WTC11 (cell line): Measurements from ENCODE around the gene CATSPERB.

ENCODE experiments used
- SP1 ChIP-seq: sonication (generic); formaldehyde crosslinking; conservative IDR thresholded peaks from 2 replicates; pipeline ENCODE4 v1.8.1; 2022; ENCODE audit warnings: missing genetic modification reagents
- TF ChIP-seq, protein P1 (sequence below): fragments of 200-600 bp; IDR thresholded peaks from 2 replicates; pipeline ENCODE4 v1.8.0; 2022; ENCODE audit warnings: antibody characterized with exemption
- TF ChIP-seq, protein P2 (sequence below): sonication (generic); formaldehyde crosslinking; IDR thresholded peaks from 2 replicates; pipeline ENCODE4 v1.8.1; 2023; ENCODE audit warnings: mild to moderate bottlenecking, missing genetic modification reagents, moderate library complexity
- TF ChIP-seq, protein P3 (sequence below): fragments of 250-450 bp; sonication (Bioruptor Pico); IDR thresholded peaks from 2 replicates; pipeline ENCODE4 v1.9.0; 2021; ENCODE audit warnings: mild to moderate bottlenecking

DNA sequence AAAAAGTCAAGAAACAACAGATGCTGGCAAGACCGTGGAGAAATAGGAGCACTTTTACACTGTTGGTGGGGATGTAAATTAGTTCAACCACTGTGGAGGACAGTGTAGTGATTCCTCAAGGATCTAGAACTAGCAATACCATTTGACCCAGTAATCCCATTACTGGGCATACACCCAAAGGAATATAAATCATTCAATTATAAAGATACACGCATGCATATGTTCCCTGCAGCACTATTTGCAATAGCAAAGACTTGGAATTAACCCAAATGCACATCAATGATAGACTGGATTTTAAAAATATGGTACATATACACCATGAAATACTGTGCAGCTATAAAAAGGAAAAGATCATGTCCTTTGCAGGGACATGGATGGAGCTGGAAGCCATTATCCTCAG lies 18.0 kb upstream of the CATSPERB start:
- TF ChIP-seq, protein P1, sequence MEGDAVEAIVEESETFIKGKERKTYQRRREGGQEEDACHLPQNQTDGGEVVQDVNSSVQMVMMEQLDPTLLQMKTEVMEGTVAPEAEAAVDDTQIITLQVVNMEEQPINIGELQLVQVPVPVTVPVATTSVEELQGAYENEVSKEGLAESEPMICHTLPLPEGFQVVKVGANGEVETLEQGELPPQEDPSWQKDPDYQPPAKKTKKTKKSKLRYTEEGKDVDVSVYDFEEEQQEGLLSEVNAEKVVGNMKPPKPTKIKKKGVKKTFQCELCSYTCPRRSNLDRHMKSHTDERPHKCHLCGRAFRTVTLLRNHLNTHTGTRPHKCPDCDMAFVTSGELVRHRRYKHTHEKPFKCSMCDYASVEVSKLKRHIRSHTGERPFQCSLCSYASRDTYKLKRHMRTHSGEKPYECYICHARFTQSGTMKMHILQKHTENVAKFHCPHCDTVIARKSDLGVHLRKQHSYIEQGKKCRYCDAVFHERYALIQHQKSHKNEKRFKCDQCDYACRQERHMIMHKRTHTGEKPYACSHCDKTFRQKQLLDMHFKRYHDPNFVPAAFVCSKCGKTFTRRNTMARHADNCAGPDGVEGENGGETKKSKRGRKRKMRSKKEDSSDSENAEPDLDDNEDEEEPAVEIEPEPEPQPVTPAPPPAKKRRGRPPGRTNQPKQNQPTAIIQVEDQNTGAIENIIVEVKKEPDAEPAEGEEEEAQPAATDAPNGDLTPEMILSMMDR, result no peak
- no peak for TF ChIP-seq SP1 (CRISPR knock-in tag)
- TF ChIP-seq, protein P2, sequence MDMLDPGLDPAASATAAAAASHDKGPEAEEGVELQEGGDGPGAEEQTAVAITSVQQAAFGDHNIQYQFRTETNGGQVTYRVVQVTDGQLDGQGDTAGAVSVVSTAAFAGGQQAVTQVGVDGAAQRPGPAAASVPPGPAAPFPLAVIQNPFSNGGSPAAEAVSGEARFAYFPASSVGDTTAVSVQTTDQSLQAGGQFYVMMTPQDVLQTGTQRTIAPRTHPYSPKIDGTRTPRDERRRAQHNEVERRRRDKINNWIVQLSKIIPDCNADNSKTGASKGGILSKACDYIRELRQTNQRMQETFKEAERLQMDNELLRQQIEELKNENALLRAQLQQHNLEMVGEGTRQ (CRISPR knock-in tag), result no peak
- TF ChIP-seq, protein P3, sequence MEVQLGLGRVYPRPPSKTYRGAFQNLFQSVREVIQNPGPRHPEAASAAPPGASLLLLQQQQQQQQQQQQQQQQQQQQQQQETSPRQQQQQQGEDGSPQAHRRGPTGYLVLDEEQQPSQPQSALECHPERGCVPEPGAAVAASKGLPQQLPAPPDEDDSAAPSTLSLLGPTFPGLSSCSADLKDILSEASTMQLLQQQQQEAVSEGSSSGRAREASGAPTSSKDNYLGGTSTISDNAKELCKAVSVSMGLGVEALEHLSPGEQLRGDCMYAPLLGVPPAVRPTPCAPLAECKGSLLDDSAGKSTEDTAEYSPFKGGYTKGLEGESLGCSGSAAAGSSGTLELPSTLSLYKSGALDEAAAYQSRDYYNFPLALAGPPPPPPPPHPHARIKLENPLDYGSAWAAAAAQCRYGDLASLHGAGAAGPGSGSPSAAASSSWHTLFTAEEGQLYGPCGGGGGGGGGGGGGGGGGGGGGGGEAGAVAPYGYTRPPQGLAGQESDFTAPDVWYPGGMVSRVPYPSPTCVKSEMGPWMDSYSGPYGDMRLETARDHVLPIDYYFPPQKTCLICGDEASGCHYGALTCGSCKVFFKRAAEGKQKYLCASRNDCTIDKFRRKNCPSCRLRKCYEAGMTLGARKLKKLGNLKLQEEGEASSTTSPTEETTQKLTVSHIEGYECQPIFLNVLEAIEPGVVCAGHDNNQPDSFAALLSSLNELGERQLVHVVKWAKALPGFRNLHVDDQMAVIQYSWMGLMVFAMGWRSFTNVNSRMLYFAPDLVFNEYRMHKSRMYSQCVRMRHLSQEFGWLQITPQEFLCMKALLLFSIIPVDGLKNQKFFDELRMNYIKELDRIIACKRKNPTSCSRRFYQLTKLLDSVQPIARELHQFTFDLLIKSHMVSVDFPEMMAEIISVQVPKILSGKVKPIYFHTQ (CRISPR knock-in tag), result no peak
